H9 (cell line): ENCODE data around the gene DLG2. TPM values are rescaled to one million over a fixed set of nuclear protein-coding genes. Genes with fewer than 3 reads are reported as not detected.

Experiments used
- DNase-seq: peaks from one replicate; pipeline ENCODE4 v3.0.0-alpha.2; 2017
- H2AFZ ChIP-seq: one replicate; pipeline ENCODE4 v1.6.1; 2013; ENCODE audit warnings: mild to moderate bottlenecking, low read length, control low read depth, moderate library complexity
- H2AK5ac ChIP-seq: 2 replicates; pipeline ENCODE4 v1.6.1; 2013; ENCODE audit warnings: low read length, control low read depth, mixed read lengths; ENCODE audit not compliant: insufficient read length
- H2BK120ac ChIP-seq: one replicate; pipeline ENCODE4 v1.6.1; 2013; ENCODE audit warnings: low read depth, mild to moderate bottlenecking, low read length, control low read depth, inconsistent platforms; ENCODE audit not compliant: poor library complexity, severe bottlenecking
- H2BK12ac ChIP-seq: 2 replicates; pipeline ENCODE4 v1.6.1; 2013; ENCODE audit warnings: low read length, control low read depth, mixed read lengths, low read depth; ENCODE audit not compliant: insufficient read length
- H2BK15ac ChIP-seq: 2 replicates; pipeline ENCODE4 v1.6.1; 2013; ENCODE audit warnings: low read depth, low read length, control low read depth
- H2BK20ac ChIP-seq: one replicate; pipeline ENCODE4 v1.6.1; 2013; ENCODE audit warnings: low read depth, mild to moderate bottlenecking, low read length, control low read depth, inconsistent platforms; ENCODE audit not compliant: poor library complexity, severe bottlenecking
- H2BK5ac ChIP-seq: 2 replicates; pipeline ENCODE4 v1.6.1; 2013; ENCODE audit warnings: low read length, control low read depth, mixed read lengths; ENCODE audit not compliant: insufficient read length
- H3K14ac ChIP-seq: 2 replicates; pipeline ENCODE4 v1.6.1; 2013; ENCODE audit warnings: low read length, control low read depth; ENCODE audit not compliant: insufficient read depth
- H3K18ac ChIP-seq: 2 replicates; pipeline ENCODE4 v1.6.1; 2013; ENCODE audit warnings: low read depth, mild to moderate bottlenecking, mixed read lengths, low read length, control low read depth; ENCODE audit not compliant: insufficient read length
- H3K23ac ChIP-seq: 2 replicates; pipeline ENCODE4 v1.6.1; 2013; ENCODE audit warnings: low read length, control low read depth, mixed read lengths, low read depth; ENCODE audit not compliant: insufficient read length
- H3K23me2 ChIP-seq: 2 replicates; pipeline ENCODE4 v1.6.1; 2013; ENCODE audit warnings: low read depth, mild to moderate bottlenecking, mixed read lengths, low read length, control low read depth; ENCODE audit not compliant: insufficient read length, poor library complexity, severe bottlenecking
- H3K27ac ChIP-seq: 2 replicates; pipeline ENCODE4 v1.5.1; 2013; ENCODE audit warnings: low read length, control low read depth, mixed read lengths, low read depth; ENCODE audit not compliant: insufficient read length
- H3K27me3 ChIP-seq: 2 replicates; pipeline ENCODE4 v1.6.1; 2013; ENCODE audit warnings: low read length, control low read depth, inconsistent platforms; ENCODE audit not compliant: insufficient read depth
- H3K4ac ChIP-seq: 2 replicates; pipeline ENCODE4 v1.6.1; 2013; ENCODE audit warnings: low read depth, mild to moderate bottlenecking, control low read depth, inconsistent platforms, low read length, moderate library complexity
- H3K4me1 ChIP-seq: 2 replicates; pipeline ENCODE4 v1.6.1; 2013; ENCODE audit warnings: low read length, control low read depth, inconsistent platforms; ENCODE audit not compliant: insufficient read depth
- H3K4me2 ChIP-seq: 2 replicates; pipeline ENCODE4 v1.6.1; 2013; ENCODE audit warnings: low read length, control low read depth, mixed read lengths; ENCODE audit not compliant: insufficient read length, insufficient read depth
- H3K56ac ChIP-seq: 2 replicates; pipeline ENCODE4 v1.6.1; 2013; ENCODE audit warnings: low read depth, mild to moderate bottlenecking, mixed read lengths, low read length, control low read depth; ENCODE audit not compliant: insufficient read length
- H3K79me1 ChIP-seq: 2 replicates; pipeline ENCODE4 v1.6.1; 2013; ENCODE audit warnings: low read depth, mild to moderate bottlenecking, moderate library complexity, low read length, control low read depth, inconsistent platforms; ENCODE audit not compliant: insufficient read depth, poor library complexity, severe bottlenecking
- H3K79me2 ChIP-seq: 2 replicates; pipeline ENCODE4 v1.6.1; 2013; ENCODE audit warnings: low read length, control low read depth, inconsistent platforms; ENCODE audit not compliant: insufficient read depth
- H3K9ac ChIP-seq: 2 replicates; pipeline ENCODE4 v1.6.1; 2013; ENCODE audit warnings: low read length, control low read depth, mixed read lengths; ENCODE audit not compliant: insufficient read length; ENCODE audit errors: extremely low read depth
- H3K9me3 ChIP-seq: one replicate; pipeline ENCODE4 v1.6.1; 2013; ENCODE audit warnings: low read depth, low read length, inconsistent platforms; ENCODE audit not compliant: control insufficient read depth
- H3T11ph ChIP-seq: one replicate; pipeline ENCODE4 v1.6.1; 2013; ENCODE audit warnings: mild to moderate bottlenecking, low read length, control low read depth, inconsistent platforms
- H4K20me1 ChIP-seq: one replicate; pipeline ENCODE4 v1.6.1; 2013; ENCODE audit not compliant: control insufficient read depth, insufficient read length, insufficient read depth
- H4K5ac ChIP-seq: 2 replicates; pipeline ENCODE4 v1.6.1; 2013; ENCODE audit warnings: low read depth, mild to moderate bottlenecking, mixed read lengths, low read length, control low read depth; ENCODE audit not compliant: insufficient read length
- H4K8ac ChIP-seq: replicated peaks from 2 replicates; pipeline ENCODE4 v1.6.1; 2013; ENCODE audit warnings: low read length, control low read depth, mixed read lengths, low read depth; ENCODE audit not compliant: insufficient read length
- H4K91ac ChIP-seq: 2 replicates; pipeline ENCODE4 v1.6.1; 2013; ENCODE audit warnings: low read depth, mild to moderate bottlenecking, moderate library complexity, mixed read lengths, low read length, control low read depth; ENCODE audit not compliant: insufficient read length
- H3K27ac Mint-ChIP-seq, 3 experiments: 2 replicates in 2 of 3; 3 replicates in 1 of 3; pipeline ENCODE4 v1.8.0; 2020 to 2021; ENCODE audit warnings: mixed read lengths in 3 of 3, mild to moderate bottlenecking in 1 of 3, moderate library complexity in 1 of 3
- H3K27me3 Mint-ChIP-seq: 2 replicates; pipeline ENCODE4 v1.8.0; 2021; ENCODE audit warnings: low read depth, mild to moderate bottlenecking, moderate library complexity, mixed read lengths
- H3K36me3 Mint-ChIP-seq, 3 experiments: 2 replicates in 2 of 3; 3 replicates in 1 of 3; pipeline ENCODE4 v1.8.0; 2020 to 2021; ENCODE audit warnings: low read depth in 3 of 3, mixed read lengths in 3 of 3; ENCODE audit not compliant: insufficient read depth in 1 of 3
- H3K4me1 Mint-ChIP-seq, 2 experiments: 2 replicates each; pipeline ENCODE4 v1.8.0; 2020; ENCODE audit warnings: mixed read lengths in 2 of 2
- H3K4me3 Mint-ChIP-seq, 2 experiments: 2 replicates in 1 of 2; 3 replicates in 1 of 2; pipeline ENCODE4 v1.8.0; 2020 to 2021; ENCODE audit warnings: mild to moderate bottlenecking in 2 of 2, mixed read lengths in 2 of 2, moderate library complexity in 1 of 2
- H3K9me3 Mint-ChIP-seq, 2 experiments: 2 replicates in 1 of 2; 3 replicates in 1 of 2; pipeline ENCODE4 v1.8.0; 2020; ENCODE audit warnings: mild to moderate bottlenecking in 2 of 2, mixed read lengths in 2 of 2, moderate library complexity in 1 of 2
- WGBS: extraction: QIAGEN DNeasy Blood & Tissue Kit; methylation state at CpG from one replicate; pipeline ENCODE4 v1.1.7; 2013; ENCODE audit warnings: missing lambda C conversion rate, low lambda C conversion rate, mixed read lengths; ENCODE audit not compliant: insufficient read length; ENCODE audit errors: extremely low coverage; 5-methylcytosine and 5-hydroxymethylcytosine counted together
- total RNA-seq: library from RNA; stranded (reverse); gene quantifications from 2 replicates; pipeline ENCODE4 v1.2.1, GENCODE V29; 2021
- TF ChIP-seq, protein P1 (sequence below): fragments of 200-600 bp; sonication (generic); conservative IDR thresholded peaks from 3 replicates; pipeline ENCODE4 v1.8.0; 2021; ENCODE audit warnings: antibody characterized with exemption, mild to moderate bottlenecking

DLG2 gene
- total RNA-seq, 1 experiment from 2014 or later: 8.0 TPM

DNA sequence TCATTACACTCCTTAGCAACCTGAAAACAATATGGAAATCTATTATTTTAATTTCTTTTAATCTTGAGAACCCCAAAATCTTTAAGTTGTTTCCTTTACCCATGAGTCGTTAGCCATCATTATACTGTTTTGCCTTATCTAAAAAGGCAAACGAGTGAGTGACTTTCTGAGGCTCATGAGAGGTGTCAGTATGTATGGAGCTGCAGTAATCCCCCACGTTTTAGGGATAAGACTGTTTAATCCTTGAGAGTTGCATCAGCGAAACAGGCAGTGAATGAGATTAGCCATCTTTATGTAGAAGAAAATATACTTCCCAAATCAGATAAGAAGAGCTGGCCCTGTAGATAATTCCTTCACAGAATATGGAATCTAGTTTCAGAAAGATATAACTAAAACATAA is 1147.0 kb downstream of the DLG2 start:
- H3K36me3 Mint-ChIP-seq: no peaks in the 10 kb centered on the region

More for the DNA sequence above, 1147.0 kb downstream of the DLG2 start:
- Histone ChIP-seq H2BK12ac (no peak overlapping the region), H3K23me2 (no peaks in the 10 kb centered on the region), H3K14ac (no peak overlapping the region), H3K79me2 (no peaks in the 10 kb centered on the region), H3K4me2 (no peak overlapping the region), H2AFZ (no peak overlapping the region), H3K27me3 (no peaks in the 10 kb centered on the region), H3K9ac (no peak overlapping the region), H4K91ac (no peak overlapping the region), H3K18ac (no peak overlapping the region), H3K4me1 (no peaks in the 10 kb centered on the region), H2BK20ac (no peak overlapping the region), H3K79me1 (no peaks in the 10 kb centered on the region), H2BK5ac (no peak overlapping the region), H2BK15ac (no peak overlapping the region), H4K20me1 (no peaks in the 10 kb centered on the region), H3K9me3 (no peaks in the 10 kb centered on the region), H2BK120ac (no peak overlapping the region), H3K4ac (no peak overlapping the region), H3T11ph (no peak overlapping the region), H2AK5ac (no peak overlapping the region), H3K27ac (no peak overlapping the region), H4K8ac (no peak overlapping the region), H3K56ac (no peak overlapping the region), H4K5ac (no peak overlapping the region), H3K23ac (no peak overlapping the region)
- WGBS: no CpG with 5 or more reads among the region's 4 CpGs
- TF ChIP-seq, protein P1, sequence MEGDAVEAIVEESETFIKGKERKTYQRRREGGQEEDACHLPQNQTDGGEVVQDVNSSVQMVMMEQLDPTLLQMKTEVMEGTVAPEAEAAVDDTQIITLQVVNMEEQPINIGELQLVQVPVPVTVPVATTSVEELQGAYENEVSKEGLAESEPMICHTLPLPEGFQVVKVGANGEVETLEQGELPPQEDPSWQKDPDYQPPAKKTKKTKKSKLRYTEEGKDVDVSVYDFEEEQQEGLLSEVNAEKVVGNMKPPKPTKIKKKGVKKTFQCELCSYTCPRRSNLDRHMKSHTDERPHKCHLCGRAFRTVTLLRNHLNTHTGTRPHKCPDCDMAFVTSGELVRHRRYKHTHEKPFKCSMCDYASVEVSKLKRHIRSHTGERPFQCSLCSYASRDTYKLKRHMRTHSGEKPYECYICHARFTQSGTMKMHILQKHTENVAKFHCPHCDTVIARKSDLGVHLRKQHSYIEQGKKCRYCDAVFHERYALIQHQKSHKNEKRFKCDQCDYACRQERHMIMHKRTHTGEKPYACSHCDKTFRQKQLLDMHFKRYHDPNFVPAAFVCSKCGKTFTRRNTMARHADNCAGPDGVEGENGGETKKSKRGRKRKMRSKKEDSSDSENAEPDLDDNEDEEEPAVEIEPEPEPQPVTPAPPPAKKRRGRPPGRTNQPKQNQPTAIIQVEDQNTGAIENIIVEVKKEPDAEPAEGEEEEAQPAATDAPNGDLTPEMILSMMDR: no peak
- Mint-ChIP-seq H3K27me3 (no peaks in the 10 kb centered on the region), H3K4me1 (peaks cover 4 to 6% of the 10 kb centered on the region in 2 experiments; a peak in 3 of 4 replicates), H3K27ac (peak overlapping the region in 1 of 3 experiments; percentile 17; a peak in 1 of 7 replicates), H3K4me3 (no peak overlapping the region), H3K9me3 (no peaks in the 10 kb centered on the region)
- no peak for DNase-seq
